NB4 (cell line): ENCODE measurements around the gene HES1.

Source experiments
- MYC ChIP-seq: IDR thresholded peaks from 2 replicates; pipeline ENCODE4 v1.6.1; 2011; ENCODE audit warnings: low read depth, low read length
- TF ChIP-seq, protein P1 (sequence below): IDR thresholded peaks from one replicate; pipeline ENCODE4 v1.5.1; 2012; ENCODE audit warnings: low read depth, low read length

DNA sequence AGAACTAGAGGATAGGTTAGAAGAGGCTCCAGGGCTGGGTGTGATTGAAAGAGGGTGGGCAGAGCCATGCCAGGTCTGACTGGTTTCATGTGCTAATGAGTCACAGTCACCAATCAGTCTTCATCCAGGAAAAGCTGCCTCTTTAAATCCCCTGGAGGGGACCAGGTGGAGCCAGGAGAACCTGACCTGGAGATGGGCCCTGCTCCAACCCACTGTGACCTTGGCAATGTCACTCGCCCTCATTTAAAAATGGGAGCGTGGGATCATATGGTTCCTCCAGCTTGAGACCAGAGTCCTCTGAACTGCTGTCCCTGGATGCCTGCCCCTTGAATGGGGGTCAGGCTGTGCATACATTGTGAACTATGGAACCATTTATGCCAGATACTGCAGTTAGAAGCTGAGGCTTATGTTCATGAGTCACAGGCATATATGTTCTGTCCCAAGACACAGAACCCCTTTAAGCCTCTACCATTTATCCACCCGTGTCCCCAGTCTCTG lies 23.0 kb downstream of the HES1 start:
- TF ChIP-seq, protein P1, sequence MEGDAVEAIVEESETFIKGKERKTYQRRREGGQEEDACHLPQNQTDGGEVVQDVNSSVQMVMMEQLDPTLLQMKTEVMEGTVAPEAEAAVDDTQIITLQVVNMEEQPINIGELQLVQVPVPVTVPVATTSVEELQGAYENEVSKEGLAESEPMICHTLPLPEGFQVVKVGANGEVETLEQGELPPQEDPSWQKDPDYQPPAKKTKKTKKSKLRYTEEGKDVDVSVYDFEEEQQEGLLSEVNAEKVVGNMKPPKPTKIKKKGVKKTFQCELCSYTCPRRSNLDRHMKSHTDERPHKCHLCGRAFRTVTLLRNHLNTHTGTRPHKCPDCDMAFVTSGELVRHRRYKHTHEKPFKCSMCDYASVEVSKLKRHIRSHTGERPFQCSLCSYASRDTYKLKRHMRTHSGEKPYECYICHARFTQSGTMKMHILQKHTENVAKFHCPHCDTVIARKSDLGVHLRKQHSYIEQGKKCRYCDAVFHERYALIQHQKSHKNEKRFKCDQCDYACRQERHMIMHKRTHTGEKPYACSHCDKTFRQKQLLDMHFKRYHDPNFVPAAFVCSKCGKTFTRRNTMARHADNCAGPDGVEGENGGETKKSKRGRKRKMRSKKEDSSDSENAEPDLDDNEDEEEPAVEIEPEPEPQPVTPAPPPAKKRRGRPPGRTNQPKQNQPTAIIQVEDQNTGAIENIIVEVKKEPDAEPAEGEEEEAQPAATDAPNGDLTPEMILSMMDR: no peak
- TF ChIP-seq MYC: no peak
